KBM-7 (cell line): ENCODE data around the gene DISP2.

Experiments
- DNase-seq: peaks from one replicate; pipeline ENCODE4 v3.0.0-alpha.2; 2015
- in situ Hi-C: fragments of 300-500 bp; cut with MboI; formaldehyde crosslinking; loops from 2 replicates; pipeline ENCODE4 v1.14.3; 2020; ENCODE audit warnings: low sequenced_read_pairs, low pct_unique_long_range_greater_than_20kb, mixed read lengths

The DISP2 gene

DNA sequence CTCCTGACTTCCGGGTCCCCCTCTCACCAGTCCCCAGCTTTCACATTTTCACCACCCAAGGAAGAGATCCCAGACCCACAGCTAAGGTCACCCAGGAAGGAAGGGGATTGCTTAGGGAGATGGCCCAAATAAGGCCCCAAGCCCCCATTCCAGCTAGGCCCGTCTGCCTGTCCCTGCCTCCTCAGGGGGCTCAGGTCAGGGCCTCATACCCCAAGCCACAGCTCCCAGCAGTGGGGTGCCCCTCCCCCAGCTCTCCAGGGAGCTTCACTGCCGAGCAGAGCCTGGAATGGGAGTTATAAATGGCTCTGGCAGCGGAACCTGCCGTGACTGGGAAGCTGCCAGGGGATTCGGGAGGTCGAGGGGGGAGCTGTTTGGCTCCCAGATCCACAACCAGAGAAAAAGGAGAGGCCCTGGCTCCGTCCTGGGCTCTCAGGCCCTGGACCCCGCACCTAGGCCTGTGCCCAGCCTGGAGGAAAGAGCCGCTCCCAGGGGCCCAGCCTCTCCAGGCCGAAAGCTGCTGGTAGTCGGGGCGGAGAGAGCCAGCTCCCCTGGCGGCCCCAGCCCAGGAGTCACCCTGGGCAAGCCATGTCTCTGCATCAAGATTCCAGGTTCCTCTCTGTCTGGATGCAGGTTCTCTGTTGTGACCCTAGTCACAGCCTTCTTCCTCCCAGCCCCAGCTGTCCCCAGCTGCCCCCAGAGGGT lies 17.8 kb upstream of the DISP2 start:
- DNase-seq: no peak
- in situ Hi-C loops: no loop called here

DNA sequence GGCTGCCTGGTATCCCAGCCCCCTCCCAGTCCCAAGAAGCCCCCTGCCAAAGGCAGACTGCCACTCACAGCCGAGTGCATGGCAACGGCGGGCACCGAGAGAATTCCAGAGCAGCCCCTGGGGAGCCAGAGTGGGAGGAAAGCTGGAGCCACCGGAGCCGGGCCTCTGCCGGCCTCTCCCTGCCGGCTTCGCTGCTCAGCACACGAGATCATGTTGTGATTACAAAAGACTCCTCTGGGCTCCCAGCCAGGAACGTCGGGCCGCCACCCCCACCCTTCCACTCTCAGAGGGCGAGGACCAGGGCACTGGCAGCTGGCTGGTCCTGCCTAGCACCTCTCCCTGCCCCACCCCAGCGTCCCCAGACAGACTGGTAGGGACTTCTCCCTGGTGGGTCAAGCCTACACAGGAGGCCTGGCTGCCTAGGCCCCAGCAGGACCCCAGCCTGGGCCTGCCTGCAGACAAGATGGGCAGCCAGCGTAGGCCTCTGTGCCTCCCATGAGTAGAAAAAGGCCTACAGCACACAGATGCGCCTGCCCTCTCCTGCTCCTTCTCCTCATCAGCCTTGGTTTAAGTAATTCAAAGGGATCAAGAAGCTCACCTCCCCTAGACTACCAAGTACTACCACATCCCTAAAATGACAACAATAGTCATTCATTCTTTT lies 17.1 kb upstream of the DISP2 start, which contains the start of gene CCDC9B:
Gene CCDC9B (minus strand): TSS at position 200 of the 661 bp plus-strand sequence. CDS start 120 bp downstream, at position 80.
- peak; percentile 53 for DNase-seq
- in situ Hi-C loops: no loop called here

GRCh38 chr15:40342416-40343320 lies 15.4 kb upstream of the DISP2 start:
- in situ Hi-C loops: no loop called here
- DNase-seq: no peak

DNA sequence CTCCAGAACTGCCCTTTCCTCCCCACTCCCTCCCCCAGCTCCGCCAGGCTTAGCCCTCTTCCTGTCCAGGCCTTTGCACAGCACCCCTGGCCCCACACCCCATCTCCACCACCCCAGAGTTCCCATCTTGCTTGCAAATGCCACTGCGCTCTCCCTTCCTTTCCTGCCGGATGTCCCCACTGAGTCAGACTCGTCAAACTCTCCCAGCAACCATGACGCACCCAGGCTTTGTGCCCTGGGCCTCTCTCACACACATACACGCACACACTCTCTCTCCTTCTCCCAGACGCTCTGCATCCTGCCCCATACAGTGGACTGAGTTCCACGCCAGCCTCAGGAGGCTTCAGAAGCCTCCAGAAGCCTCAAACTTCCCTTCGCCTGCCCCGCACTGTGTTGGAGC lies 14.5 kb upstream of the DISP2 start:
- in situ Hi-C loops: no loop called here

GRCh38 chr15:40344217-40344616 lies 13.8 kb upstream of the DISP2 start:
- in situ Hi-C loops: no loop called here
- DNase-seq: no peak

More for the DNA sequence above, 14.5 kb upstream of the DISP2 start:
- peak; percentile 55 for DNase-seq

GRCh38 chr15:40344631-40345120 lies 13.3 kb upstream of the DISP2 start:
- peak; percentile 71 for DNase-seq
- in situ Hi-C loops: no loop called here

DNA sequence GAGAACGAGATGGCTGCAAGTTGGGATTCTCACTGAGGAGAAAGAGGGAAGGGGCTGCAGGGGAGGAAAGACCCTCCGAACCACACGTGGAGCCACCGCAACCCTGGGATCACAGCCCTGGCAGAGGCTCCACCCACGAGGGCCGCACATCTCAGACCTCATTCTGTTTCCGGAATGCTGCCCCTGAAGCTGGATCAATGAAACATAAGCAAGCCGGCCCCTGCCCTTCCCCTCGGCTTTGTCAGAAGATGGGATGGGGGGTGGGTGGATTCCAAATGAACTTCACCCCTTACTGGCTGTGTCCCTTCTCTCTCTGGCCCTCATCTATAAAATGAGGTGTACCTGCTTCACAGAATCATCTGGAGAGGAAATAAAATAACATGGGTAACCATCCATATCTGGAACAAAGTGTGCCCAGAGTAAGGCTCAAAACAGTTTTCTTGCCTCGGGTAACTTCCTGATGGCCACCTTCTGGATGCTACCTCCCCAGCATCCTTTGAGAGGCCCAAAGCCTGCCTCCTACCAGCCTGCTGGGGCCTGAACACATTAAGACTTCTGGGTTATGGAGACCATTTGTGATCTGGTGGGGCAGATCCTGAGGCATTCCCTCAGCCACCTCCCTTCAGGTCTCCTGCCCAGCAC lies 12.7 kb upstream of the DISP2 start:
- no peak for DNase-seq
- in situ Hi-C loops: no loop called here

GRCh38 chr15:40345867-40346578 lies 12.0 kb upstream of the DISP2 start:
- in situ Hi-C loops: no loop called here
- no peak for DNase-seq

DNA sequence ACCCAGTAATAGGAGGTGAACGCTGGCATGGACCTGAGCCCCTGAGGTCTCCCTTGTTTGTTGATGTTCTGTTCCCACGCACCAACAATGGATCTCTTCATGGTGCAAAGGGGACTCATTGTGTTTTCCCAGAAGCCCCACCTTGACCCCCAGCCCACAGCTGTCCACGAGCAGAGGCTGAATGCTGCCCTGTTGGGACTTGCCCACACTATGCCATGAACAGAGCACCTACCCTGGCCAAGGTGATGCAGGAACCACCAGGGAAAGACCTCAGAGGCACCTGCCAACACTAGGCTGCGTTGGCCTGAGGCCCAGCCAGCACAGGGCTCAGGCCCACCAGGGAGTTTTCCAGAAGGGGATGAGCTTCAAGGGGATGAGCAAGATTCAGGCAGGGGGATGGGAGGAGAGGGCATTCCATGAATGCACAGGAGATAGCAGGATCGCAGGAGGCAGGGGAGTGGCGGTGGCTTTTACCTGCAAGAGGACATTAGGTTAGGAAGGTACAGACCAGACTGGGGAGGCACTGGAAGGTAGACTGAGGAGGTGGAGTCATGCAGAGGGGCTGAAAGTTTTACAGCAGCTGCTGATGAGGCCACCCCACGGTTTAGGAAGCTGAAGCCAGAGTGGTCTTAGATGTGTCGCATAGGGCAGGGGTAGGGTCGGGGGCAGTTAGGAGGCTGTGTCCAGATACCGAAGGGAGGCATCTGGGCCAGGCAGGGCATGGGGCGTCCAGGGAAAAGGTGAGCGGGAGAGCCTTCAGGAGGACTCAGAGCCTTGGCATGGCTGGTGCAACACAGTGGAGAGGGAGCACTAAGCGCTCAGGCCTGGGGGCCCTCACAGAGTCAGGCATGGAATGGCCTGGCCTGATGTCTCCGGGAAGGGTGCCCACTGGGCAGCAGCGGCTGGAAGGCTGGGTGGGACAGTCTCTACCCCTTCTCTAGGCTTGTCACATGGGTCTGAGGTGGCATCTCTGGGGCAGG lies 11.2 kb upstream of the DISP2 start:
- DNase-seq: no peak
- in situ Hi-C loops: no loop called here

DNA sequence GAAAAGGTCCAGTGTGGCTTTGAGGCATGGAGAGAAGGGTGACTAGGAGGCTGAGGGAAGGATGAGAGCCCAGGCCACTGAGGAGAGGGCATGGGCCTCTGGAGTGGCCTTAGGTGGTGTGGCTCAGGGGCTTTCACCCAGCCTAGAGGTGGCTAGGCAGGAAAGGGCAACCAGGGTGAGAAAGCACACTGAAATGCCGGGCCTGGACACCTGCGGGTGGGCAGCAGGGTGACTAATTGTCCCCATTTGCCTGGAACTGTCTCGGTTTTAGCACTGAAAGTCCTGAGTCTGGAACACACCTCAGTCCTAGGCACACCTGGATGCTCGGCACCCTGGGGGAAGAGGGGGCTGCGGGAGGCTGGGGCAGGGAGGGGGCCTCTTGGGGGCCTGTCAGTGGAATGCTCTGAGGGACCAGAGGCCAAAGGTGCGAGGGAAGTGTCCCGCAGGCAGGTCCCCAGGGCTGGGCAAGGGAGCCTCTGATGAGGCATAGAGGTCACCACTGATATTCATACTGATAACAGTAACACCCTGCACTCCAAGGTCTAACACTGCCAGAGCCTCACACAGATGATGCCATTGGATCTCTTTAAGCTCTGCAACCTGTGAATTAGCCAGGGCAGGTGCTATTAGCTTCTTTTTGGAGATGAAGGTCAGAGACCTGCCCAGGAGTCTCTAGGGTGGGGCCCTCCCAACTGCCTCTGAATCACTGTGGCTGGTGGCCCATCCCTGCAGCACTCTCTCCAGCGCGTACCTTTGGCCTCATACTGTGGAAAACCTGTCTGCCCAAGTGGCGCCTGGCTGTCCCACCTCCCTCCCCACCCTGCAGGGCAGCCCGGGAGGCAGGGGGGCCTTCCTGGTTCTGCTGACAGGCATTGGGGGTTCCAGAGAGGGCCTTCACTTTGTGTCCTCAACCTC lies 10.2 kb upstream of the DISP2 start:
- in situ Hi-C loops: no loop called here
- no peak for DNase-seq

- in situ Hi-C loops: no loop called here
- no peak for DNase-seq
Observed at GRCh38 chr15:40348474-40348870, 9.5 kb upstream of the DISP2 start.

DNA sequence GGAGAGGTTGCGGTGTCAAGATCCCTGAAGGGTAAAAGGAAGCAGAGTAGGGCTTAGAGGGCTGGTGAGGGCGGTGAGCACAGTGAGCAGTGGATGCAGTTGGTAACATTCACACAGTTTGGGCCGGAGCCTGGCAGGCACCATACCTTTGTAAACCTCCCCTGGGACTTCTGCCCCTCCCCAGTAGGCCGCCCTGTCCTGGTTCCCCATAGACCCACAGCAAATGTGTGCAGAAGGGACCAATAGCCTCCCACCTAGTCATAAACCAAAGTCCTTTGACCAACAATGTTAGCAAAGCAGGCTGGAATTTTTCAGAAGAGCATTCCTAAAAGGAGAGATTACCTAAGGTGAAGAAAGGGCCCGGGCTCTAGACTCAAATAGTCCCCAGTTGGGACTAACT lies 8.9 kb upstream of the DISP2 start:
- no peak for DNase-seq
- in situ Hi-C loops: no loop called here

- in situ Hi-C loops: no loop called here
- no peak for DNase-seq
Observed at GRCh38 chr15:40352281-40352901, 5.6 kb upstream of the DISP2 start.

GRCh38 chr15:40353697-40354096 lies 4.3 kb upstream of the DISP2 start:
- in situ Hi-C loops: no loop called here
- no peak for DNase-seq

DNA sequence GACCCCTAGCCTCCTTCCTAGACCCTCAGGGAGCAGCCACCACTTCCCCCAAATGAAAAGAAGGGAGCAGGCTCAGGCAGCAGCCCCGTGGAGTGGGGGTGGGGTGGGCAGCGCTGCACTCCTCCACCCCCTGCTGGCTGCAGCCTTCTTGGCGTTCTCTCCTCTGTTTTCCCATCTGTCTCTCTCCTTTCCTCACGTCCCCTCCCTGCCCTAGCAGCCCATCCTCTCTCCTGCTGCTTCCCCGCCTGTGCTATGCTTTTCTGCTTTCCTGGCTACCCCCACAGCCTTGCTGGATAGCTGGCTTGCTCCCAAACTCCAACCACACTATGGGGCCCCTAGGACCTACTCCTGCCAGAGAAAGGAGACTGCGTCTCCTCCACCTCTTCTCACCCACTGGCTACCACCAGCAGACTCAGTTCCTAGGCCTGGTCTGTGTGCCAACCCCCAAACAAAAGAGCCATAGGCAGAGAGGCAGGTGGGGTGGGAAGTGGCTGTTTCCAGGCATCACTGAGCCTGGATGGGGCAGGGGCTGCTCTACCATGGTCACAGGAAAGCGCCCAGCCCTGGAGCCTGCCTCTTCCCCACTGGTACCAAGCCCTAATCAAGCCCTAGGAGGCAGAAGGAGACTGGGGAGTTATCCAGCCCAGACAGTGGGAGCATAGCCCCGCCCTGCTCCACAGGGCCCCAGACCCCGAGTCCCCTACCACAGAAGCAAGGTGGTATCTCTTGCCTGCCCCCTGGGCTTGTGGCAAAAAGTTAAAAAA lies 3.4 kb upstream of the DISP2 start:
- in situ Hi-C loops: no loop called here
- DNase-seq: peak; percentile 76
